GM19372 (cell line): ENCODE measurements around the gene OR10A5.
"Not testable (repeated sequence)": the region's sequence is repeated elsewhere in the genome, so short reads cannot be mapped to it uniquely, and the experiment has no call there.

Source experiments
- ATAC-seq: cut with Tn5 transposase; IDR thresholded peaks from one replicate; pipeline ENCODE4 v1.9.1; 2021; ENCODE audit warnings: mild to moderate bottlenecking, low read depth, moderate library complexity; ENCODE audit not compliant: unreplicated experiment

The OR10A5 gene, protein sequence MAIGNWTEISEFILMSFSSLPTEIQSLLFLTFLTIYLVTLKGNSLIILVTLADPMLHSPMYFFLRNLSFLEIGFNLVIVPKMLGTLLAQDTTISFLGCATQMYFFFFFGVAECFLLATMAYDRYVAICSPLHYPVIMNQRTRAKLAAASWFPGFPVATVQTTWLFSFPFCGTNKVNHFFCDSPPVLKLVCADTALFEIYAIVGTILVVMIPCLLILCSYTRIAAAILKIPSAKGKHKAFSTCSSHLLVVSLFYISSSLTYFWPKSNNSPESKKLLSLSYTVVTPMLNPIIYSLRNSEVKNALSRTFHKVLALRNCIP

DNA sequence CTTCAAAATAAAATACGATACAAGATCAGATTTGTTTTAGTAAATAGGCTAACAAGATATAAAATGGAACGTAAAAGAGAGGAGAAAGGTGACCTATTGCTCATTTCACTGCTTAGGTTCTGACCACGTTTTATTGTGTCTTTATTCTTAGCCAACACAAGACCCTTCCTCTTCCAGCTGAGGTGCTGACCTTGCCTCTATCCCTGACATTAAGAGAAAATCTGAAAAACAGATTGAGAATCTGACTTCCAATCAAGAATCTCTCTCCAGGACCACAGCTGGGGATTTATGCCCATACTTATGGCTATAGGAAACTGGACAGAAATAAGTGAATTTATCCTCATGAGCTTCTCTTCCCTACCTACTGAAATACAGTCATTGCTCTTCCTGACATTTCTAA lies at the start of gene OR10A5:
TSS of gene OR10A5 (plus strand) at position 301 of the 400 bp plus-strand sequence. CDS start at position 301, 0 bp downstream.
- ATAC-seq, result no peak

DNA sequence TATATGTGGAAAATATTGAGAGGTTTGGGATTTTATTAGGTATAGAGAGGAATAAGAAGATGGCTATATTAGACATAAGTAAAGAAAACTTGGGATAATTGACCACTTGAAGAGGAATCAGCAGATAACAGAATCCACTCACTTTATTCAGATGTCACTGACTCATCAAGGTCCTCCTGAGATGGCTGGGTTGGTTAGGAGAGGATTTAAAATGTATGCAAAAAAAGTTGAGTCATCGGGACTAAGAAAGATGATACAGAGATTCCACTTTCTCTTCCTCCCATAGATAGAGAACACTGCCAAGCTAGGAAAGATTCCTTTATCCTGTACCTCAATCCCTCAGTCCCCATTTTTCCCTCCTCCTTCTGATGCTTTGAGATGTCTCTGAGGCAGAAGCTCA lies 46.1 kb upstream of the OR10A5 start, which contains the start of gene OR6A2:
TSS of gene OR6A2 (minus strand) at position 288 of the 400 bp plus-strand sequence. CDS start 3,981 bp downstream, outside the sequence.
- ATAC-seq, result no peak

- ATAC-seq, result not testable (repeated sequence)
Observed at GRCh38 chr11:6801075-6801474, 44.4 kb upstream of the OR10A5 start.

DNA sequence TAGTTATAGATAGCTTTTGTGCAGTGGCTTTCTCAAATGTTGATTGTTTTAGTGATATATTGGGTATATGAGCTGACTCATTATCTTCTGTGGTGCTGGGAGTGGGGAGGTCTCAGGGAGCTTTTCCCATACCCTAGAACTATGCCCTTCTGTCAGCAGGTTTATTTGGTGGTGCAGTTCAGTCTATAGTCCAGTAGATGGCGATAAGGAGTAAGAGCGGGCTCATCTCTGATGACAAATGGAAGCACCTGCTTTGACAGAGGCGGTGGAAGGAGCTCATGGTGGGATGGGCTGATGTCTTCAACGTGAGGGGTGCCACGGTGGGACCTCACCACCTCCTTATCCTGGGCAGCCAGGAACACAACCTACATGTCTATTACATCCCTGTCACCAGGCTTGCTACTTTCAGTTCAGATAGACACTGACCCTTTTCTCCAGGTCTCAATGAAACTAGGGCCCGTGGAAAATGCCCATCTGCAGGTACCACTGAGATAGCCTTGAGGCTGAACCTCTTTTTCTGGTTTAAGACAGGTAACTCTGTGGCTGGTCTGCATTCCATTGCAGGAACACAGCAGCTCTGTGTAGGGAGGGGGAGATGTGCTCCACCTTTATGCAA lies 33.0 kb upstream of the OR10A5 start:
- ATAC-seq, result peak; percentile 93

DNA sequence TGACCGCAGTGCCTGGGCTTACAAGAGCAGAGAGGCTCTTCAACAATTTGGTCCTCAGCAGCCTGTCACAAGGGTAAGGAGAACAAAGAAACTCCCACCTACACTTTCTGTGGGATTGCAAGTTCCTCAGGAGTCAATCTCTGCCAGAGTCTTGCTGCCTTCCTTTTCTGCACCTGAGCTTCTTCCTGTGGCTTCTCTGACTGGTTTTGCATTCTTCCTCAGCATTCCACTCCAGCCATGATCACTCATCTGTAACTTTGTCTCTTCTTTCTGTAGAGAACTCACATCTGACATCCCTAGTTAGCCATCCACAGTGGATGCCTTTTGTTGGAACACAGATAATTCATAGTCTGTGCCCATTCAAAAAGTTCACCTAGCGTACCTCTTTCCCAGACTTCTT lies 31.8 kb upstream of the OR10A5 start:
- no peak for ATAC-seq

GRCh38 chr11:6817694-6818093 lies 27.8 kb upstream of the OR10A5 start:
- ATAC-seq, result no peak

DNA sequence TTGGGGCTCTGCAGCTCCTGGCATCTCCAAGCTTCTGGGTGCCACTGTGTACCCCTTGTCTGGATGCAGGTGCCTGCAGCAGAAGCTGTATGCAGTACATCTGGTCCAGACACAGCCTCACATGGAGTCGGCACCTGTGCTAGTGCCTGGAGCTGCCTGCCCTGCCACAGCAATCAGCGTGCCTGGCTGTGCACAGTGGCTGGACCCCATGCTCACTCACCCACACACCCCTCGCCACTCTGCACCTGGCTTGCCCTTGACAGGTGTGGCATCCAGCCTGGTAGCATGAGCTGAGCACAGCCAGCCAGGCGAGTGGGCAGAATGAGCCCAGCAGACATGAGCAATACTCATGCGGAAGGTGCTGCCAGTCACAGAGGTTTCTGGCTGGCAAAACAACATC lies 26.5 kb upstream of the OR10A5 start:
- no peak for ATAC-seq

DNA sequence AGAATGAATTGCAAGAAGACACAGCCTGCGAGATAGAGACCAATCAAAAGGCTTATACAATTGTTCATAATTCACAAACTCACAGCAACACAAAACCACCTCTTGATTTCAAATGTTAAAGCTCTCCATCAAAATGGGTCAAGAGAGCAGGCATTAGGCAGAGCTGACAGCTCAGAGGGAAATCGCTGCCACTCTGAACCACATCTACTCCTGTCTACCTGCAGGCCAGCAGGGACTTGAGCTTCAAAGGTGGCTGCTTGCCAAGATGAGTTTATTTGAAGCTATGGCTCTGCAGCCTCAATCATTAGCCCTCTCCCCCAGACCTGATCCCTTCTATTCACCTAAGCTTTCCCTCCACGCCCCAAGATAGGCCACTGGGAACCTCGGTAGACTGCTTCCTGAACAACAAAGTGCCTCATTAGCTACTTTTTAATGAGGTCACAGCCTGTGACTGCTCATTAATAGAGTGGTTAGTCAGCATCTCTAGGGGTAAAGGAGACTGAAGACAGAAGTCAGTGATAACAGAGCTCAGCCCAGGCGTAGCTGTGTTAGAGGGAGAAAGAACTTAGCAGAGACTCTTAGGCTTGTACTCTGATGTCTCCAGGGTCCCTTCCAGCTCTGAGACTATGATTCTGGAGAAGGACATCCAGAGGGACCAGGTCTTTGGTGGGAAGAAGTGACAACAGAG lies 21.2 kb upstream of the OR10A5 start:
- ATAC-seq, result no peak

DNA sequence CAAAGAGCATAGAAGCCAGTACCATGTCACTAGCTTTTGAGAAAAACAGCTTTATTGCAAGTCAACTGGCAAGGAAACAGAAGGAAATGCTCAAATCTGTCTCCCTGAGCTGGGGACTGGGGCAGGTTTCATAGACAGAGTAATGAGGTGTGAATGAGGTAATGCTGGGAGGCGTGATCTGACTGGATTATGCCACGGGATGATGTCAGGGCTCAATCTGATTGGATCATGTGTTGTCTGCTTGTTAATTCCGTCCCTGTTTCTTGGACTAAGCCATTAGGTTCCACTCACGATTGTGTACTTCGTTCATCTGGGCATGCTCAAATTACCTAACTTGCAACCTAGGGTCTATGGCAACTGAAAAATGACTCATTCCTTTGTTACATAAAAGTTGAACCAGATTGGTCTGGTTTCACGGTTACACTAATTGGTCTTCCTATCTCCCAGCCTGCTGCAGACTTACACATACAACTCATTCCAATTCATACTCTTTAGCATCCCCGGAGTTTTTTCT lies 20.2 kb upstream of the OR10A5 start:
- no peak for ATAC-seq

DNA sequence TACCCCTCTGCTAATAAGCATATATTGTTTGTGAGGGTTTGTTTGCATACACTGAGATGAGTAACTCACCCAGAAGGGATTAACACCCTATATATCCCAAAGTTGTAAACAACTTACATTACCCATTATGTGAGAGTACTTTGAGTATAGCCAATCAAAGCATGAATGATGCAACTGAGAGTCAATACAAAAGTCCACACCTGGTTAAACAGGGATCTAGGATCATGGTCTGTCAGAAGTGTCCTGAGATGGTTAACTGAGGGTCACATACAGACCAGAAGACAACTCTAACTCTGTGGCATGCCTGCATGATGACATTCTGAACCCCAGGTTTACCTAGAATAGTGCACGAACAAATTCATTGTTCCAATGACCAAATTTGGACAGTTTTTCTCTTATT lies 17.4 kb upstream of the OR10A5 start:
- no peak for ATAC-seq

GRCh38 chr11:6833356-6833755 lies 12.1 kb upstream of the OR10A5 start:
- ATAC-seq, result no peak

DNA sequence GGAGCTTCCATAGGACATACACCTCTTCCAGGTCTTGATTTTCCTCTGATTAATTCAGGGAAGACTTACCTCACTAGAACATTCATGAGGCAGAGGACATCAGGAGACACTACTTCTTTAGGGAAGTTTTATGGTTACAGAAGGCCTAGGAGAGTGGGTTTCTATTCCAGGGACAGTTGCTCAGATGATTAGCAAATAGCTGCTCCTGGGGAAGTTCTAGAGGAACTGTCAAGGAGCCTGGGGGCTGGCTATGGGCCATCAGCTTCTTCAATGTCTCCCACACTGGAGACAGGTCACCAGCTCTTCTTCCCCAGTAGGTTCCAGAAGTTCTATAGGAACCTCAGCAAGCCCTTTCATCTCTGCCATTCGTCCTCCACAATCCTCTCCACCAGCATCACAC lies 11.5 kb upstream of the OR10A5 start:
- no peak for ATAC-seq

GRCh38 chr11:6841694-6842093 lies 3.8 kb upstream of the OR10A5 start:
- no peak for ATAC-seq

DNA sequence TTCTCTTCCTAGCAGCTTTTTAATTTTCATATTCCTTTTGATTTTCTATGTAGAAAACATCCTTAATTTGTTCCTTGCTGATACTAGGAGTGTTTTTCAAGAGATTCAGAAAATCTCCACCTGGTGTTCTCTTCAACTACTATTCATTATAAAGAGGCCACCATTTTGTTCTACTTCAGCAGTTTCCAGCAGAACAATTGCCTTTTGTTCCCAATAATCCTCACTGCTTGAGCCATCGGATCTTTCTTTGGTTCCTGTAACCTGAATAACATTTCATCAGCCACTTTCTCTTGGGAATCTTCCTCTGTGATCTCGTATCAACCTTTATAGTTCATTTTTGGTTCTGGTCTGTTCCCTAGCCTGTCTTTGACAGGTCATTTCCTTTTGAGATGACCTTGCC lies 1.8 kb upstream of the OR10A5 start:
- no peak for ATAC-seq

DNA sequence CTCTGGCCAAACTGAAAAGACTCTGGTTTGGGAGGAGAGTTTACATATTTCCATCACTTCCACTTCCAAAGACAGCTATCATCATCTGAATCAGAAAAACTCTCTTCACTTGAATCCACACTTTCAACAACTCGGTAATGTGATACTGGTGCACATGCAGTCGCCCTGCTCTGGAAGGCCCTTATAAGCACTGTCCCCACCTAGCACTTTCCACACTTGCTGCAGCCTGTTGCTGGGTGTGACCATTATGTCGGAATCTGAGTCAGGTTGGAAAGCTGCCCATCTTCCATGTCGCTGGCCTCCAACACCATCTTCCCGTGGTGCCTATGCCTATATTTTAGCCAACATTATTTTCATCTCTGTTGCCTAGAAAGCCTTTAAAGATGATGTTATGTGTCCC lies 1.1 kb upstream of the OR10A5 start:
- ATAC-seq, result no peak

- no peak for ATAC-seq
Observed at GRCh38 chr11:6850526-6850925, 5.0 kb downstream of the OR10A5 start.

GRCh38 chr11:6854801-6855200 lies 9.3 kb downstream of the OR10A5 start:
- not testable (repeated sequence) for ATAC-seq

GRCh38 chr11:6855971-6856541 lies 10.6 kb downstream of the OR10A5 start:
- no peak for ATAC-seq

DNA sequence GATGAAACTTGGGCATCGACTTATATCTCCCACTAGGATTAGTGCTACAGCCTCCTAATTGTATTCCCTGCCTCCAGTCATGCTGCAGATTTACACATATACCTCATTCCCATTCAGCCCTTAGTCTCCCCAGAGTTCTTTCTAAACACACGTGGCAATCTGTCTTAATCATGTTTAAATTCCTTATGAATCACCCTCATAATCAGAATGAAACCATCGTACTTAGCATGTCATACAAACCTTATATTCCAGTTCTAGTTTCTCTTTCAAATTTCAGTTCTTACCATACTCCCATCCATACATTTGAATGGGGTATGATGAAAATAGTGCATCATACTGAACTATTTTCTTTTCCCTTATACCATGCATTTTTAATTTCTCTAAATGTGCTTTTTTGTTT lies 11.4 kb downstream of the OR10A5 start:
- no peak for ATAC-seq

GRCh38 chr11:6862961-6863360 lies 17.5 kb downstream of the OR10A5 start, which contains the start of gene OR10A2:
Gene OR10A2 (plus strand): TSS chr11:6863057. CDS start chr11:6869755, 6,698 bp downstream.
- ATAC-seq, result no peak

- ATAC-seq, result no peak
Observed at GRCh38 chr11:6864438-6864837, 19.0 kb downstream of the OR10A5 start.
